Measurements from ENCODE around the gene NMT2. TPM values are rescaled to one million over a fixed set of nuclear protein-coding genes. Genes with fewer than 3 reads are reported as not detected.

NMT2 gene
- polyA plus RNA-seq, 3 donors, result 0.35 to 1.1 (median 0.36) TPM

DNA sequence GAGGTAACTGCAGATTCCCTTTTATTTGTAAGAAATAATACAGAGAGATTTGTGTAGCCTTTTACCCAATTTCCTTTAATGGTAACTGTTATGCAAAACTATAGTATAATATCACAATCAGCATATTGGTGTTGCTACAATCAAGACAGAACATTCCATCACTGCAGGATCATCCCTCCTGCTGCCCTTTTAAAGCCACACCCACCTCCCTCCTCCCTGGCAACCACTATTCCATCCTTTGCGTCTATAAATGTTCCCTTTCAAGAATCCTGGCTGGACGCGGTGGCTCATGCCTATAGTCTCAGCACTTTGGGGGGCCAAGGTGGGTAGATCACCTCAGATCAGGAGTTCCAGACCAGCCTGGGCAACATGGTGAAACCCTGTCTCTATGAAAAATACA lies 93.1 kb downstream of the NMT2 start:
- no peaks in the 10 kb centered on the region for H4K20me1 ChIP-seq (ENCODE audit: insufficient read depth, low read length)
- no peaks in the 10 kb centered on the region for H3K9me3 ChIP-seq (replicated peaks in 1 of 2; ENCODE audit: control insufficient read depth in 1 of 2, insufficient read depth in 1 of 2, low read length in 2 of 2)
- H2AFZ ChIP-seq (ENCODE audit: insufficient read depth, low read depth, low read length, poor library complexity, severe bottlenecking), result no peak overlapping the region
- intact Hi-C loops (cut with micrococcal nuclease), result no loop called here
- H3K4me2 ChIP-seq (replicated peaks; ENCODE audit: extremely low read depth, low read length, poor library complexity, severe bottlenecking), result no peak overlapping the region
- H3K27me3 ChIP-seq (ENCODE audit: control insufficient read depth in 2 of 2, insufficient read depth in 2 of 2, low read length in 2 of 2), result no peaks in the 10 kb centered on the region
- H3K4me1 Mint-ChIP-seq, result no peaks in the 10 kb centered on the region
- H3K79me2 ChIP-seq (ENCODE audit: insufficient read depth, low read length), result no peaks in the 10 kb centered on the region
- no peaks in the 10 kb centered on the region for H3K4me1 ChIP-seq (ENCODE audit: control insufficient read depth in 1 of 2, insufficient read depth in 2 of 2, low read length in 2 of 2)
- H3K36me3 ChIP-seq (replicated peaks in 1 of 2; ENCODE audit: control insufficient read depth in 1 of 2, insufficient read depth in 2 of 2, low read length in 2 of 2), result no peaks in the 10 kb centered on the region
- TF ChIP-seq, protein P1, sequence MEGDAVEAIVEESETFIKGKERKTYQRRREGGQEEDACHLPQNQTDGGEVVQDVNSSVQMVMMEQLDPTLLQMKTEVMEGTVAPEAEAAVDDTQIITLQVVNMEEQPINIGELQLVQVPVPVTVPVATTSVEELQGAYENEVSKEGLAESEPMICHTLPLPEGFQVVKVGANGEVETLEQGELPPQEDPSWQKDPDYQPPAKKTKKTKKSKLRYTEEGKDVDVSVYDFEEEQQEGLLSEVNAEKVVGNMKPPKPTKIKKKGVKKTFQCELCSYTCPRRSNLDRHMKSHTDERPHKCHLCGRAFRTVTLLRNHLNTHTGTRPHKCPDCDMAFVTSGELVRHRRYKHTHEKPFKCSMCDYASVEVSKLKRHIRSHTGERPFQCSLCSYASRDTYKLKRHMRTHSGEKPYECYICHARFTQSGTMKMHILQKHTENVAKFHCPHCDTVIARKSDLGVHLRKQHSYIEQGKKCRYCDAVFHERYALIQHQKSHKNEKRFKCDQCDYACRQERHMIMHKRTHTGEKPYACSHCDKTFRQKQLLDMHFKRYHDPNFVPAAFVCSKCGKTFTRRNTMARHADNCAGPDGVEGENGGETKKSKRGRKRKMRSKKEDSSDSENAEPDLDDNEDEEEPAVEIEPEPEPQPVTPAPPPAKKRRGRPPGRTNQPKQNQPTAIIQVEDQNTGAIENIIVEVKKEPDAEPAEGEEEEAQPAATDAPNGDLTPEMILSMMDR (IDR thresholded peaks at IDR 0.05), result no peak
- H3K36me3 Mint-ChIP-seq, result no peaks in the 10 kb centered on the region
- no peak overlapping the region for H3K27ac ChIP-seq (ENCODE audit: low read depth in 1 of 2, low read length in 2 of 2)
- DNase-seq, result no peak
- peaks cover 6 to 19% (median 10%) of the 10 kb centered on the region in 7 donors for H3K9me3 Mint-ChIP-seq
- H3K27ac Mint-ChIP-seq, result no peak overlapping the region
- H3K9ac ChIP-seq (ENCODE audit: insufficient read depth, low read length, poor library complexity, severe bottlenecking), result no peak overlapping the region
- 100% methylated on average over 2 of the region's 3 CpGs for WGBS (ENCODE audit: insufficient coverage)
- no peak overlapping the region for H3K4me3 Mint-ChIP-seq
- no peak overlapping the region for H3K4me3 ChIP-seq (replicated peaks in 1 of 3; ENCODE audit: low read depth in 2 of 3, low read length in 3 of 3)
- peaks cover 2 to 12% (median 4%) of the 10 kb centered on the region in 3 donors for H3K27me3 Mint-ChIP-seq (ENCODE audit: low read depth in 3 of 3)

DNA sequence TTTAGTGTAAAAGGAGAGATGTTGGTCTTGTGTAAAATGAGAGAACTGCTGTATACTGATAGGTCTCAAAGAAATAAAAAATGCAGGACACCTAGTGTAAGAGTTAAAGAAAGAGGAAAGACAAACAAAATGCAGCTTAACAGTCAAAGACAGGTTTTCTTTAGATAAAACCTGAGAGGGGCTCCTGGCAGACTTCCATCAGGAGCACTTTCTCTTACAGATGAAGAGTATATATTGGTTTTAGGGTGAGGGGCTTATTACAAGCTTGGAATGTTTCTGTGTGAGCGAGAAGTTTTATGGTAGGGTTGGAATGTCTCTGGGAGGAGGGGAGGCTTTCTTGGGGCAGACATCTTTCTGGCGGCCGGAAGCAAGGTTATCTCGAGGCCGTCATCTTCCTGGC lies 96.1 kb downstream of the NMT2 start:
- H3K36me3 ChIP-seq (replicated peaks in 1 of 2; ENCODE audit: control insufficient read depth in 1 of 2, insufficient read depth in 2 of 2, low read length in 2 of 2), result no peaks in the 10 kb centered on the region
- no peak overlapping the region for H3K9ac ChIP-seq (ENCODE audit: insufficient read depth, low read length, poor library complexity, severe bottlenecking)
- no peaks in the 10 kb centered on the region for H3K4me1 Mint-ChIP-seq
- H4K20me1 ChIP-seq (ENCODE audit: insufficient read depth, low read length), result no peaks in the 10 kb centered on the region
- no peak overlapping the region for H3K27ac ChIP-seq (ENCODE audit: low read depth in 1 of 2, low read length in 2 of 2)
- H3K79me2 ChIP-seq (ENCODE audit: insufficient read depth, low read length), result no peaks in the 10 kb centered on the region
- H3K4me1 ChIP-seq (ENCODE audit: control insufficient read depth in 1 of 2, insufficient read depth in 2 of 2, low read length in 2 of 2), result no peaks in the 10 kb centered on the region
- no peaks in the 10 kb centered on the region for H3K27me3 ChIP-seq (ENCODE audit: control insufficient read depth in 2 of 2, insufficient read depth in 2 of 2, low read length in 2 of 2)
- peaks cover 6 to 19% (median 10%) of the 10 kb centered on the region in 7 donors for H3K9me3 Mint-ChIP-seq
- no peak overlapping the region for H3K27ac Mint-ChIP-seq
- TF ChIP-seq, protein P1 (IDR thresholded peaks at IDR 0.05), result no peak
- intact Hi-C loops (cut with micrococcal nuclease), result no loop called here
- no peak overlapping the region for H3K4me2 ChIP-seq (replicated peaks; ENCODE audit: extremely low read depth, low read length, poor library complexity, severe bottlenecking)
- peaks cover 0 to 8% (median 2%) of the 10 kb centered on the region in 3 donors for H3K27me3 Mint-ChIP-seq (ENCODE audit: low read depth in 3 of 3)
- H3K4me3 ChIP-seq (replicated peaks in 1 of 3; ENCODE audit: low read depth in 2 of 3, low read length in 3 of 3), result no peak overlapping the region
- no peaks in the 10 kb centered on the region for H3K36me3 Mint-ChIP-seq
- H3K4me3 Mint-ChIP-seq, result no peak overlapping the region
- H2AFZ ChIP-seq (ENCODE audit: insufficient read depth, low read depth, low read length, poor library complexity, severe bottlenecking), result no peak overlapping the region
- no peak for DNase-seq
- H3K9me3 ChIP-seq (replicated peaks in 1 of 2; ENCODE audit: control insufficient read depth in 1 of 2, insufficient read depth in 1 of 2, low read length in 2 of 2), result no peaks in the 10 kb centered on the region
- 94% methylated on average over 5 of the region's 5 CpGs for WGBS (ENCODE audit: insufficient coverage)
